ENCODE data around the gene UBQLN1. TPM values are rescaled to one million over a fixed set of nuclear protein-coding genes. Genes with fewer than 3 reads are reported as not detected.

Gene UBQLN1
- total and polyA plus RNA-seq, 2 donors (not counting 1 experiment from before 2014, with no cell fraction given) = 49.8 to 101 TPM

DNA sequence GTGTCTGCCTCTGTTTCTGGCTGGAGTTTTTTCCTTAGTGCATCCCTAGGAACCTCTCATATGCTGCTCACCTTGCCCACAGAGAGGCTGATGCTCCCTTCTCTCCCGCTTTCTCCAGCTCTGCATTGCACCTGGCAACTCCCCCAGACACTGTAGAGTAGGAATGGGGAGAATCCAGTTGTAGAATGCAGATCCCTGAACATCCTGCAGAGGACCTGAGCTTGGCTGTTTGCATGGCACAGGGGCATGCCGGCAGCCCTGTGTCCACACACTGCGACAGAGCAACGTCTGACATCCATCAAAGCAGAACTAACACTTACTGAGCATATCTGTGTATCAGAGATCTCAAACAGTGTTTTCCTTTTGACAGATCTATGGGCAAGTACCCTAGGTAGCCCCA lies 65.0 kb downstream of the UBQLN1 start:
- H3K27ac ChIP-seq (ENCODE audit: low read length in 2 of 2) = no peak overlapping the region
- no peak for TF ChIP-seq EZH2 (IDR thresholded peaks at IDR 0.05; ENCODE audit: borderline replicate concordance, insufficient read depth, low read depth, low read length, poor library complexity, severe bottlenecking)
- TF ChIP-seq, protein P1, sequence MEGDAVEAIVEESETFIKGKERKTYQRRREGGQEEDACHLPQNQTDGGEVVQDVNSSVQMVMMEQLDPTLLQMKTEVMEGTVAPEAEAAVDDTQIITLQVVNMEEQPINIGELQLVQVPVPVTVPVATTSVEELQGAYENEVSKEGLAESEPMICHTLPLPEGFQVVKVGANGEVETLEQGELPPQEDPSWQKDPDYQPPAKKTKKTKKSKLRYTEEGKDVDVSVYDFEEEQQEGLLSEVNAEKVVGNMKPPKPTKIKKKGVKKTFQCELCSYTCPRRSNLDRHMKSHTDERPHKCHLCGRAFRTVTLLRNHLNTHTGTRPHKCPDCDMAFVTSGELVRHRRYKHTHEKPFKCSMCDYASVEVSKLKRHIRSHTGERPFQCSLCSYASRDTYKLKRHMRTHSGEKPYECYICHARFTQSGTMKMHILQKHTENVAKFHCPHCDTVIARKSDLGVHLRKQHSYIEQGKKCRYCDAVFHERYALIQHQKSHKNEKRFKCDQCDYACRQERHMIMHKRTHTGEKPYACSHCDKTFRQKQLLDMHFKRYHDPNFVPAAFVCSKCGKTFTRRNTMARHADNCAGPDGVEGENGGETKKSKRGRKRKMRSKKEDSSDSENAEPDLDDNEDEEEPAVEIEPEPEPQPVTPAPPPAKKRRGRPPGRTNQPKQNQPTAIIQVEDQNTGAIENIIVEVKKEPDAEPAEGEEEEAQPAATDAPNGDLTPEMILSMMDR (IDR thresholded peaks at IDR 0.05) = no peak
- no peaks in the 10 kb centered on the region for H3K36me3 ChIP-seq (replicated peaks in 1 of 2; ENCODE audit: control extremely low read depth in 1 of 2, control insufficient read depth in 1 of 2, extremely low read depth in 1 of 2, insufficient read depth in 2 of 2, low read length in 1 of 2)
- 92% methylated on average over 3 of the region's 4 CpGs for WGBS (ENCODE audit: insufficient coverage)
- peak overlapping the region; percentile 26 for H3K27ac Mint-ChIP-seq
- CTCF ChIA-PET = no interaction called here
- no peak overlapping the region for H3K9ac ChIP-seq (ENCODE audit: low read length)
- no peaks in the 10 kb centered on the region for H3K4me1 Mint-ChIP-seq
- no peaks in the 10 kb centered on the region for H3K9me3 Mint-ChIP-seq (ENCODE audit: insufficient read depth)
- H3K4me3 Mint-ChIP-seq = no peak overlapping the region
- no peak for DNase-seq
- intact Hi-C loops (cut with micrococcal nuclease) = no loop called here
- H3K4me2 ChIP-seq (replicated peaks; ENCODE audit: low read depth, low read length, poor library complexity, severe bottlenecking) = no peak overlapping the region
- no peaks in the 10 kb centered on the region for H3K4me1 ChIP-seq (ENCODE audit: control insufficient read depth in 2 of 2, insufficient read depth in 2 of 2, low read length in 2 of 2)
- H4K20me1 ChIP-seq (ENCODE audit: control insufficient read depth, insufficient read depth, low read length, poor library complexity, severe bottlenecking) = no peaks in the 10 kb centered on the region
- no peak overlapping the region for H2AFZ ChIP-seq (ENCODE audit: insufficient read depth, low read depth, low read length, poor library complexity, severe bottlenecking)
- no peak for ATAC-seq (ENCODE audit: low read depth)
- no peaks in the 10 kb centered on the region for H3K79me2 ChIP-seq (ENCODE audit: control insufficient read depth, insufficient read depth, low read length)
- H3K9me3 ChIP-seq (ENCODE audit: control extremely low read depth in 1 of 3, control insufficient read depth in 2 of 3, insufficient read depth in 1 of 3, low read length in 2 of 3) = no peaks in the 10 kb centered on the region
- no peaks in the 10 kb centered on the region for H3K27me3 ChIP-seq (replicated peaks in 1 of 4; ENCODE audit: control extremely low read depth in 1 of 4, control insufficient read depth in 3 of 4, insufficient read depth in 4 of 4, low read length in 3 of 4)
- H3K4me3 ChIP-seq (ENCODE audit: control extremely low read depth in 1 of 5, extremely low read depth in 1 of 5, insufficient read depth in 1 of 5, low read depth in 2 of 5, low read length in 4 of 5) = no peak overlapping the region
- POLR2A ChIA-PET = no interaction called here
- H3K27me3 Mint-ChIP-seq = no peaks in the 10 kb centered on the region

DNA sequence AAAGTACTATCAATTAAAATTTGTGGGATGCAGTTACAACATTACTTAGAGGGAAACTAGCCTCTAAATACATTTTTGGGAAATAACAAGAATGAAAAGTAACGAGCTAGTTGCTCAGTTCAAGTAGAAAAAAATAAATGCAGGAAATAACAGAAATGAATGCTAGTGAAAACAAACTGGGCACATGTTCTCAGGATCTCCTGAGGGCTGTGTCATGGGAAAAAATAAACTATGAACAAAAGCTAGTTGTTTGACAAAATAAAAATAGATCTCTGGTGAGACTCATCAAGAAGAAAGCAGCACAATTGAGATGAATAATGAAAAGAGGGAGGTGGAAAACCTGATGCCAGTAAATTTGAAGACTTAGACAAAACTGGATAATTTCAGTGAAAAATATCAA lies 68.5 kb downstream of the UBQLN1 start:
- no CpG with 5 or more reads among the region's 1 CpG for WGBS (ENCODE audit: insufficient coverage)
- intact Hi-C loops (cut with micrococcal nuclease) = no loop called here

More for the DNA sequence above, 68.5 kb downstream of the UBQLN1 start:
- Mint-ChIP-seq H3K27ac (no peak overlapping the region), H3K4me1 (no peaks in the 10 kb centered on the region), H3K4me3 (no peak overlapping the region), H3K27me3 (no peaks in the 10 kb centered on the region), H3K9me3 (ENCODE audit: insufficient read depth) (no peaks in the 10 kb centered on the region)
- no peak for DNase-seq
- POLR2A ChIA-PET = no interaction called here
- Histone ChIP-seq H3K4me2 (replicated peaks; ENCODE audit: low read depth, low read length, poor library complexity, severe bottlenecking) (no peak overlapping the region), H3K4me3 (ENCODE audit: control extremely low read depth in 1 of 5, extremely low read depth in 1 of 5, insufficient read depth in 1 of 5, low read depth in 2 of 5, low read length in 4 of 5) (no peak overlapping the region), H2AFZ (ENCODE audit: insufficient read depth, low read depth, low read length, poor library complexity, severe bottlenecking) (no peak overlapping the region), H3K27ac (ENCODE audit: low read length in 2 of 2) (no peak overlapping the region), H3K27me3 (replicated peaks in 1 of 4; ENCODE audit: control extremely low read depth in 1 of 4, control insufficient read depth in 3 of 4, insufficient read depth in 4 of 4, low read length in 3 of 4) (no peaks in the 10 kb centered on the region), H3K79me2 (ENCODE audit: control insufficient read depth, insufficient read depth, low read length) (no peaks in the 10 kb centered on the region), H3K9me3 (ENCODE audit: control extremely low read depth in 1 of 3, control insufficient read depth in 2 of 3, insufficient read depth in 1 of 3, low read length in 2 of 3) (no peaks in the 10 kb centered on the region), H4K20me1 (ENCODE audit: control insufficient read depth, insufficient read depth, low read length, poor library complexity, severe bottlenecking) (no peaks in the 10 kb centered on the region), H3K36me3 (replicated peaks in 1 of 2; ENCODE audit: control extremely low read depth in 1 of 2, control insufficient read depth in 1 of 2, extremely low read depth in 1 of 2, insufficient read depth in 2 of 2, low read length in 1 of 2) (no peaks in the 10 kb centered on the region), H3K9ac (ENCODE audit: low read length) (no peak overlapping the region), H3K4me1 (ENCODE audit: control insufficient read depth in 2 of 2, insufficient read depth in 2 of 2, low read length in 2 of 2) (no peaks in the 10 kb centered on the region)
- ATAC-seq (ENCODE audit: low read depth) = no peak
- no peak for TF ChIP-seq EZH2 (IDR thresholded peaks at IDR 0.05; ENCODE audit: borderline replicate concordance, insufficient read depth, low read depth, low read length, poor library complexity, severe bottlenecking)
- TF ChIP-seq, protein P1 (IDR thresholded peaks at IDR 0.05) = no peak
- CTCF ChIA-PET = interaction anchor here (5.5 kb wide), 1 partner anchor 10 kb away, joined by 30 read pairs; no protein-coding TSS in a partner anchor

Data from B cell (primary cell).